Muscle layer of duodenum (tissue), 2 donors: ENCODE results near the gene GOSR2.

Experiments
- H3K27ac ChIP-seq: one replicate; pipeline ENCODE4 v1.7.0; 2013; ENCODE audit warnings: mild to moderate bottlenecking, low read length
- H3K27me3 ChIP-seq: one replicate; pipeline ENCODE4 v1.7.0; 2013; ENCODE audit warnings: low read depth, mild to moderate bottlenecking, control low read depth, low read length
- H3K36me3 ChIP-seq, 2 donors: one replicate each; pipeline ENCODE4 v1.7.0; 2013; ENCODE audit warnings: low read length in 2 of 2, control low read depth in 1 of 2, mild to moderate bottlenecking in 1 of 2; ENCODE audit not compliant: insufficient read depth in 2 of 2, control insufficient read depth in 1 of 2
- H3K4me1 ChIP-seq, 2 donors: one replicate each; pipeline ENCODE4 v1.7.0; 2013; ENCODE audit warnings: low read length in 2 of 2, mild to moderate bottlenecking in 2 of 2, control low read depth in 1 of 2, moderate library complexity in 1 of 2; ENCODE audit not compliant: insufficient read depth in 2 of 2, control insufficient read depth in 1 of 2
- H3K4me3 ChIP-seq, 2 donors: one replicate each; pipeline ENCODE4 v1.7.0; 2013; ENCODE audit warnings: low read length in 2 of 2, low read depth in 1 of 2, mild to moderate bottlenecking in 1 of 2
- H3K9me3 ChIP-seq, 2 donors: one replicate each; pipeline ENCODE4 v1.7.0; 2013; ENCODE audit warnings: low read length in 2 of 2, control low read depth in 1 of 2, mild to moderate bottlenecking in 1 of 2; ENCODE audit not compliant: control insufficient read depth in 1 of 2
- donor health status: healthy.

The GOSR2 gene

GRCh38 chr17:46922804-46923635, at the start of gene GOSR2:
Gene GOSR2 (plus strand): TSS chr17:46923160. CDS start chr17:46923193, 33 bp downstream.
- Histone ChIP-seq H3K4me3 (peak within 1 kb of the TSS; percentile 97 to 98), H3K27me3 (no peaks in the 10 kb centered on the region), H3K36me3 (peaks cover 0 to 8% of the 10 kb centered on the region in 2 donors), H3K4me1 (peaks cover 8 to 32% of the 10 kb centered on the region in 2 donors), H3K9me3 (no peaks in the 10 kb centered on the region), H3K27ac (peak within 1 kb of the TSS; percentile 95)

- Histone ChIP-seq H3K27ac (no peak overlapping the region), H3K27me3 (no peaks in the 10 kb centered on the region), H3K4me3 (no peak overlapping the region), H3K36me3 (no peaks in the 10 kb centered on the region), H3K9me3 (no peaks in the 10 kb centered on the region), H3K4me1 (peaks cover 0 to 7% of the 10 kb centered on the region in 2 donors)
Measured at GRCh38 chr17:46873941-46874645, 48.9 kb upstream of the GOSR2 start.

GRCh38 chr17:46874906-46875305, 48.1 kb upstream of the GOSR2 start:
- H3K4me1 ChIP-seq = peaks cover 0 to 7% of the 10 kb centered on the region in 2 donors
- no peaks in the 10 kb centered on the region for H3K27me3 ChIP-seq
- no peak overlapping the region for H3K4me3 ChIP-seq
- no peak overlapping the region for H3K27ac ChIP-seq
- no peaks in the 10 kb centered on the region for H3K36me3 ChIP-seq
- H3K9me3 ChIP-seq = no peaks in the 10 kb centered on the region

GRCh38 chr17:46875849-46876352, 47.1 kb upstream of the GOSR2 start:
- no peaks in the 10 kb centered on the region for H3K9me3 ChIP-seq
- no peaks in the 10 kb centered on the region for H3K27me3 ChIP-seq
- H3K36me3 ChIP-seq = no peaks in the 10 kb centered on the region
- H3K27ac ChIP-seq = no peak overlapping the region
- H3K4me1 ChIP-seq = peaks cover 0 to 7% of the 10 kb centered on the region in 2 donors
- H3K4me3 ChIP-seq = no peak overlapping the region

- H3K9me3 ChIP-seq = no peaks in the 10 kb centered on the region
- no peaks in the 10 kb centered on the region for H3K27me3 ChIP-seq
- H3K4me1 ChIP-seq = peaks cover 0 to 7% of the 10 kb centered on the region in 2 donors
- no peak overlapping the region for H3K4me3 ChIP-seq
- H3K27ac ChIP-seq = no peak overlapping the region
- no peaks in the 10 kb centered on the region for H3K36me3 ChIP-seq
Measured at GRCh38 chr17:46876353-46876887, 46.5 kb upstream of the GOSR2 start.

- H3K9me3 ChIP-seq = no peaks in the 10 kb centered on the region
Measured at GRCh38 chr17:46876926-46877325, 46.0 kb upstream of the GOSR2 start.

GRCh38 chr17:46877466-46877865, 45.5 kb upstream of the GOSR2 start:
- H3K9me3 ChIP-seq = no peaks in the 10 kb centered on the region
- no peaks in the 10 kb centered on the region for H3K27me3 ChIP-seq
- no peaks in the 10 kb centered on the region for H3K36me3 ChIP-seq
- H3K4me3 ChIP-seq = no peak overlapping the region
- peak overlapping the region; percentile 8 for H3K27ac ChIP-seq
- peaks cover 0 to 7% of the 10 kb centered on the region in 2 donors for H3K4me1 ChIP-seq

More at GRCh38 chr17:46876926-46877325, 46.0 kb upstream of the GOSR2 start:
- Histone ChIP-seq H3K27me3 (no peaks in the 10 kb centered on the region), H3K36me3 (no peaks in the 10 kb centered on the region), H3K27ac (peak overlapping the region; percentile 8), H3K4me1 (peaks cover 0 to 7% of the 10 kb centered on the region in 2 donors), H3K4me3 (no peak overlapping the region)

GRCh38 chr17:46878055-46878454, 44.9 kb upstream of the GOSR2 start:
- Histone ChIP-seq H3K4me1 (peaks cover 0 to 7% of the 10 kb centered on the region in 2 donors), H3K4me3 (no peak overlapping the region), H3K27me3 (no peaks in the 10 kb centered on the region), H3K9me3 (no peaks in the 10 kb centered on the region), H3K36me3 (no peaks in the 10 kb centered on the region), H3K27ac (no peak overlapping the region)

GRCh38 chr17:46879101-46879500, 43.9 kb upstream of the GOSR2 start:
- H3K27ac ChIP-seq = no peak overlapping the region
- no peaks in the 10 kb centered on the region for H3K27me3 ChIP-seq
- H3K36me3 ChIP-seq = no peaks in the 10 kb centered on the region
- H3K4me1 ChIP-seq = peaks cover 0 to 7% of the 10 kb centered on the region in 2 donors
- no peaks in the 10 kb centered on the region for H3K9me3 ChIP-seq
- H3K4me3 ChIP-seq = no peak overlapping the region

- Histone ChIP-seq H3K27ac (no peak overlapping the region), H3K9me3 (no peaks in the 10 kb centered on the region), H3K36me3 (no peaks in the 10 kb centered on the region), H3K4me3 (no peak overlapping the region), H3K27me3 (no peaks in the 10 kb centered on the region), H3K4me1 (peaks cover 0 to 7% of the 10 kb centered on the region in 2 donors)
Measured at GRCh38 chr17:46881015-46881414, 41.9 kb upstream of the GOSR2 start.

- peaks cover 0 to 7% of the 10 kb centered on the region in 2 donors for H3K4me1 ChIP-seq
Measured at GRCh38 chr17:46882666-46883065, 40.3 kb upstream of the GOSR2 start.

More at GRCh38 chr17:46882666-46883065, 40.3 kb upstream of the GOSR2 start:
- no peaks in the 10 kb centered on the region for H3K36me3 ChIP-seq
- H3K4me3 ChIP-seq = no peak overlapping the region
- no peaks in the 10 kb centered on the region for H3K27me3 ChIP-seq
- no peaks in the 10 kb centered on the region for H3K9me3 ChIP-seq
- H3K27ac ChIP-seq = no peak overlapping the region
